ENCODE data around the gene LDHA.

DNA sequence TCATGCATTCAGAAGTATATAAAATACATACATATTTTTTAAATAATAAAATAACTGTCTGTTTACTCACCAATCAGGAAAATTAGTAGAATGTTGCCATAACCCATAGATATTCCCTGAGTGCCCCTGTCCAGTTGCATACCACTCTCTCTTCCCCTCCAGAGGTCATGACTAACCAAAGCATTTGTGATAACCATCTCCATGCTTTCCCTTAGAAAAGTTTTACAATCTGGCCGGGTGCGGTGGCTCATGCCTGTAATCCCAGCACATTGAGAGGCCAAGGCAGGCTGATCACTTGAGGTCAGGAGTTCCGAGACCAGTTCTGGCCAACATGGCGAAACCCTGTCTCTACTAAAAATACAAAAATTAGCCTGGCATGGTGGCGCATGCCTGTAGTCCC lies 33.2 kb upstream of the LDHA start:
- TF ChIP-seq, protein P1, sequence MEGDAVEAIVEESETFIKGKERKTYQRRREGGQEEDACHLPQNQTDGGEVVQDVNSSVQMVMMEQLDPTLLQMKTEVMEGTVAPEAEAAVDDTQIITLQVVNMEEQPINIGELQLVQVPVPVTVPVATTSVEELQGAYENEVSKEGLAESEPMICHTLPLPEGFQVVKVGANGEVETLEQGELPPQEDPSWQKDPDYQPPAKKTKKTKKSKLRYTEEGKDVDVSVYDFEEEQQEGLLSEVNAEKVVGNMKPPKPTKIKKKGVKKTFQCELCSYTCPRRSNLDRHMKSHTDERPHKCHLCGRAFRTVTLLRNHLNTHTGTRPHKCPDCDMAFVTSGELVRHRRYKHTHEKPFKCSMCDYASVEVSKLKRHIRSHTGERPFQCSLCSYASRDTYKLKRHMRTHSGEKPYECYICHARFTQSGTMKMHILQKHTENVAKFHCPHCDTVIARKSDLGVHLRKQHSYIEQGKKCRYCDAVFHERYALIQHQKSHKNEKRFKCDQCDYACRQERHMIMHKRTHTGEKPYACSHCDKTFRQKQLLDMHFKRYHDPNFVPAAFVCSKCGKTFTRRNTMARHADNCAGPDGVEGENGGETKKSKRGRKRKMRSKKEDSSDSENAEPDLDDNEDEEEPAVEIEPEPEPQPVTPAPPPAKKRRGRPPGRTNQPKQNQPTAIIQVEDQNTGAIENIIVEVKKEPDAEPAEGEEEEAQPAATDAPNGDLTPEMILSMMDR (IDR thresholded peaks at IDR 0.05; ENCODE audit: insufficient read depth, low read depth, low read length) = no peak
- no peak for TF ChIP-seq EZH2 (IDR thresholded peaks at IDR 0.05; ENCODE audit: insufficient read depth, low read length)

All from astrocyte (in vitro differentiated cells and primary cell).